MM.1S (cell line): ENCODE measurements around the gene LHFPL2.

Experiments
- DNase-seq: peaks from one replicate; pipeline ENCODE4 v3.0.0-alpha.2; 2015
- H2AFZ ChIP-seq: fragments of 300-600 bp; sonication (generic); 2 replicates; pipeline ENCODE4 v1.6.0; 2016; ENCODE audit warnings: antibody characterized with exemption, low read length
- H3F3A ChIP-seq: fragments of 300-600 bp; sonication (generic); 2 replicates; pipeline ENCODE4 v1.6.1; 2016; ENCODE audit warnings: mild to moderate bottlenecking, antibody characterized with exemption, low read length, moderate library complexity, mixed read lengths; ENCODE audit not compliant: insufficient read depth
- H3K27ac ChIP-seq: fragments of 300-600 bp; sonication (generic); 2 replicates; pipeline ENCODE4 v1.5.1; 2016; ENCODE audit warnings: mild to moderate bottlenecking, low read length
- H3K27me3 ChIP-seq: fragments of 300-600 bp; sonication (generic); replicated peaks from 2 replicates; pipeline ENCODE4 v1.6.0; 2016; ENCODE audit warnings: low read length; ENCODE audit not compliant: insufficient read depth
- H3K36me3 ChIP-seq: fragments of 300-600 bp; sonication (generic); replicated peaks from 2 replicates; pipeline ENCODE4 v1.6.1; 2016; ENCODE audit warnings: mild to moderate bottlenecking, low read length, mixed read lengths; ENCODE audit not compliant: insufficient read depth
- H3K4me1 ChIP-seq: fragments of 300-600 bp; sonication (generic); 2 replicates; pipeline ENCODE4 v1.6.1; 2016; ENCODE audit warnings: low read length, mixed read lengths
- H3K4me2 ChIP-seq: fragments of 300-600 bp; sonication (generic); 2 replicates; pipeline ENCODE4 v1.6.0; 2016; ENCODE audit warnings: low read depth, low read length
- H3K4me3 ChIP-seq: fragments of 300-600 bp; sonication (generic); 2 replicates; pipeline ENCODE4 v1.5.1; 2016; ENCODE audit warnings: low read length, mixed read lengths
- H3K79me2 ChIP-seq: fragments of 300-600 bp; sonication (generic); 2 replicates; pipeline ENCODE4 v1.6.1; 2016; ENCODE audit warnings: mixed run types, low read length, mixed read lengths
- H3K9ac ChIP-seq: fragments of 300-600 bp; sonication (generic); 2 replicates; pipeline ENCODE4 v1.6.1; 2016; ENCODE audit warnings: low read length, mixed read lengths
- H3K9me2 ChIP-seq: fragments of 300-600 bp; sonication (generic); replicated peaks from 2 replicates; pipeline ENCODE4 v1.6.1; 2016; ENCODE audit warnings: mild to moderate bottlenecking, low read length, mixed read lengths; ENCODE audit not compliant: insufficient read depth
- H3K9me3 ChIP-seq: fragments of 300-600 bp; sonication (generic); replicated peaks from 2 replicates; pipeline ENCODE4 v1.6.1; 2016; ENCODE audit warnings: mild to moderate bottlenecking, low read length, mixed read lengths; ENCODE audit not compliant: insufficient read depth
- H4K20me1 ChIP-seq: fragments of 300-600 bp; sonication (generic); 2 replicates; pipeline ENCODE4 v1.6.1; 2016; ENCODE audit warnings: mild to moderate bottlenecking, low read length, moderate library complexity, mixed read lengths; ENCODE audit not compliant: insufficient read depth
- EZH2 ChIP-seq: fragments of 300-600 bp; sonication (generic); optimal IDR thresholded peaks from 2 replicates; pipeline ENCODE3; 2017; ENCODE audit warnings: low read depth, mild to moderate bottlenecking, antibody characterized with exemption, low read length, mixed read lengths
- EZH2phosphoT487 ChIP-seq: fragments of 300-600 bp; sonication (generic); IDR thresholded peaks from 2 replicates; pipeline ENCODE4 v1.6.1; 2018; ENCODE audit warnings: antibody characterized with exemption, low read length
- TF ChIP-seq, protein P1 (sequence below): fragments of 300-600 bp; sonication (generic); IDR thresholded peaks from 2 replicates; pipeline ENCODE4 v1.5.1; 2016; ENCODE audit warnings: antibody characterized with exemption, low read length, mixed read lengths

The LHFPL2 gene

DNA sequence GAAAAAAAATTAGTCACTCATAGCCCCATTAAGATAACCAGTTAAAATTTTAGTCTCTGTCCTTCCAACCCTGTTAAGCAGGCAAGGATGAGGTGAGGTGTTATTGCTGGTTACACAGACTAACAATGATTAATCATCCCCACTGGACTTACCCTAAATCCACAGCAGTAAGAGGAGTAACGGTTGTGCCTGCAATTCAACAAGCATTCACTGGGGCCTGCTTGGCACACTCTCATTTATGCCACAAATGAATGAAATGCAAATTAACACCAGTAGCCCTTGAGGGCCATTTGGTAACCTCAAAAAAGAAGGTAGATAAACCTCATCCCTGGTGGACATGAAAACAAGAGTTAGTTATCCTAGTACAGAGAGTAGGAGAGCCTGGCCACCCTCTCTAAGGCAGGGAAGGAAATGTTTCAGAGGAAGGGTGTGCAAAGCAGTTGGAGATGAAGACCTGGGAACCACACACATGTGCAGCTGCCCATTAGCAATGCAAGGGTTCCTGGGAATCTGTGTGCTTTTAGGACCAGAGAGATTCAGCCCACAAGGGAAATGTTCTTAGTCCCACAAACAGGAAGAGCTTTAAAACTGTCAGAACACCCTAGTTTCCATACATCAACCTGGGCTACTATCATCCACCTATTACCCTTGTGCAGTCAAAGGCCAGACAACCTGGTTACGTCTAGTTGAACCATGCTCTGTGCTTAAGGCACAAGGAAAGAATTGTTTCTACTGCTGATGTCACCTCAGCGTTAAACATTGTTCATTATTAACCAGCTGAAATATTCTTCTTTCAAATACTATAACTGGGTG lies 7.7 kb downstream of the LHFPL2 start:
- Histone ChIP-seq H3K4me2 (no peak overlapping the region), H3K27ac (no peak overlapping the region)
- no peak for DNase-seq

DNA sequence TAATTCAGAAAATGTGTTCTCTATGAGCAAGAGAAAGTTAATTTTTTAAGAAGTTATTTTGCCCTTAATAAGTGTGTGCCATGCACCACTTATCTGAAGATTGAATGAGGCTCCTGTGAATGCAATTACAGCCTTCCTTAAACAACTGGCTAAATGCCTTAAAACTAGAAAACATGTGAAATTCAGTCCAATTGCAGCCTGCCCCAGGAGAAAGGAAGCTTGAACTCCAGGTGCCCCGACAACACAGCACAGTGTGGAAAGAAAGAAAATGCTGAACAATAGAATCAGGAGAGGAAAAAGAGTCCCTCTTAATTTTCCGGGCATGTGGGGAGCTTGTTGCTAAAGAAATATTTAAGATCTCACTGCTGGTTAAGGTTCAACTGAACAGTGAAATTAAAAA lies 8.8 kb downstream of the LHFPL2 start:
- no peaks in the 10 kb centered on the region for H3K79me2 ChIP-seq
- H3K36me3 ChIP-seq: no peaks in the 10 kb centered on the region
- H3K27me3 ChIP-seq: no peaks in the 10 kb centered on the region
- H3K27ac ChIP-seq: no peak overlapping the region
- H4K20me1 ChIP-seq: no peaks in the 10 kb centered on the region
- no peak for DNase-seq
- H2AFZ ChIP-seq: no peak overlapping the region
- H3K9me3 ChIP-seq: no peaks in the 10 kb centered on the region
- no peak overlapping the region for H3K4me2 ChIP-seq
- no peak overlapping the region for H3K9ac ChIP-seq
- TF ChIP-seq EZH2 (no peak), EZH2phosphoT487 (no peak)
- TF ChIP-seq, protein P1, sequence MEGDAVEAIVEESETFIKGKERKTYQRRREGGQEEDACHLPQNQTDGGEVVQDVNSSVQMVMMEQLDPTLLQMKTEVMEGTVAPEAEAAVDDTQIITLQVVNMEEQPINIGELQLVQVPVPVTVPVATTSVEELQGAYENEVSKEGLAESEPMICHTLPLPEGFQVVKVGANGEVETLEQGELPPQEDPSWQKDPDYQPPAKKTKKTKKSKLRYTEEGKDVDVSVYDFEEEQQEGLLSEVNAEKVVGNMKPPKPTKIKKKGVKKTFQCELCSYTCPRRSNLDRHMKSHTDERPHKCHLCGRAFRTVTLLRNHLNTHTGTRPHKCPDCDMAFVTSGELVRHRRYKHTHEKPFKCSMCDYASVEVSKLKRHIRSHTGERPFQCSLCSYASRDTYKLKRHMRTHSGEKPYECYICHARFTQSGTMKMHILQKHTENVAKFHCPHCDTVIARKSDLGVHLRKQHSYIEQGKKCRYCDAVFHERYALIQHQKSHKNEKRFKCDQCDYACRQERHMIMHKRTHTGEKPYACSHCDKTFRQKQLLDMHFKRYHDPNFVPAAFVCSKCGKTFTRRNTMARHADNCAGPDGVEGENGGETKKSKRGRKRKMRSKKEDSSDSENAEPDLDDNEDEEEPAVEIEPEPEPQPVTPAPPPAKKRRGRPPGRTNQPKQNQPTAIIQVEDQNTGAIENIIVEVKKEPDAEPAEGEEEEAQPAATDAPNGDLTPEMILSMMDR: no peak
- H3K4me1 ChIP-seq: peaks cover 2% of the 10 kb centered on the region; the same call in 1 of the 2 replicates
- no peak overlapping the region for H3K4me3 ChIP-seq
- H3F3A ChIP-seq: no peaks in the 10 kb centered on the region
- no peaks in the 10 kb centered on the region for H3K9me2 ChIP-seq

More for the DNA sequence above, 7.7 kb downstream of the LHFPL2 start:
- Histone ChIP-seq H4K20me1 (no peaks in the 10 kb centered on the region), H2AFZ (no peak overlapping the region), H3K9me3 (no peaks in the 10 kb centered on the region), H3K36me3 (no peaks in the 10 kb centered on the region), H3K4me1 (peaks cover 5% of the 10 kb centered on the region; the same call in 1 of the 2 replicates), H3K9me2 (no peaks in the 10 kb centered on the region), H3K9ac (no peak overlapping the region), H3F3A (no peaks in the 10 kb centered on the region), H3K79me2 (no peaks in the 10 kb centered on the region), H3K27me3 (no peaks in the 10 kb centered on the region), H3K4me3 (no peak overlapping the region)
- no peak for TF ChIP-seq EZH2phosphoT487
- TF ChIP-seq EZH2: no peak
- TF ChIP-seq, protein P1: no peak

DNA sequence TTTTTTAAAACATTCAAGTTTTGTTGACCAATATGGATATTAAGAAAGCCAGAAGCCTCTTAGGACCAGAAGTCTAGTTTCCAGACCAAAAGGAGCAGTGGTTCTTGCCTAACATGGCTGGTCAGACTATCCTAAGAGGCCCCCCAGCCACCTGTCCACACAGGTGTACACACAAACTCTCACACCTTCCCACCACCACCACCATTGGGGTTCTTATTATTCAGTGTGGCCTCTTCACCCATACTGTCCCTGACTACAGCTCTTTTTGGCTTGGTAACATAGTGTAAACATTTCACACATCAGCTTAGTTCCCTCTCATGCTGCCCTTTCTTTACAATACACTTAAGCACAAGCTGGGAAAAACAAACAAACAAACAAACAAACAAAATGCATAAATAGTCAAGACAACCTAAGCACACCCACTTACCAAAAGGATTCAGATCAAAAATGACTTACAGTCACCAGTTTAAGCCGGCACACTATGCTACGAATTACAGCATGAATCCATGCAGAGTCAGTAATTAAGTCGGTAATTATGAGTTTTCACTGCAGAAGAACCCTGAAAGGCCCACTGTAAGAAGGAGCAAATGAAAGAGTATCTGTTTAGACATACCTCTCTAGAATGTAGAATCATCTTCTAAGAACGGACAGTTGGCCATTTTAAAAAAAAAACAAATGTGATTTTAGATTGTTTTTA lies 9.5 kb downstream of the LHFPL2 start:
- H3K79me2 ChIP-seq: no peaks in the 10 kb centered on the region
- no peak overlapping the region for H3K27ac ChIP-seq
- TF ChIP-seq EZH2phosphoT487 (no peak), EZH2 (no peak)
- TF ChIP-seq, protein P1: no peak

More for the DNA sequence above, 9.5 kb downstream of the LHFPL2 start:
- Histone ChIP-seq H3K4me2 (no peak overlapping the region), H3K4me1 (no peaks in the 10 kb centered on the region), H3K27me3 (no peaks in the 10 kb centered on the region), H2AFZ (no peak overlapping the region), H3K4me3 (no peak overlapping the region), H3K36me3 (no peaks in the 10 kb centered on the region), H3K9ac (no peak overlapping the region), H3K9me3 (no peaks in the 10 kb centered on the region), H3K9me2 (no peaks in the 10 kb centered on the region), H4K20me1 (no peaks in the 10 kb centered on the region), H3F3A (no peaks in the 10 kb centered on the region)
- no peak for DNase-seq
